HG02798 (cell line): ENCODE measurements around the gene IFNG-AS1.

Experiments
- ATAC-seq: cut with Tn5 transposase; IDR thresholded peaks from one replicate; pipeline ENCODE4 v1.9.1; 2021; ENCODE audit warnings: mild to moderate bottlenecking; ENCODE audit not compliant: unreplicated experiment, poor library complexity

Gene IFNG-AS1

DNA sequence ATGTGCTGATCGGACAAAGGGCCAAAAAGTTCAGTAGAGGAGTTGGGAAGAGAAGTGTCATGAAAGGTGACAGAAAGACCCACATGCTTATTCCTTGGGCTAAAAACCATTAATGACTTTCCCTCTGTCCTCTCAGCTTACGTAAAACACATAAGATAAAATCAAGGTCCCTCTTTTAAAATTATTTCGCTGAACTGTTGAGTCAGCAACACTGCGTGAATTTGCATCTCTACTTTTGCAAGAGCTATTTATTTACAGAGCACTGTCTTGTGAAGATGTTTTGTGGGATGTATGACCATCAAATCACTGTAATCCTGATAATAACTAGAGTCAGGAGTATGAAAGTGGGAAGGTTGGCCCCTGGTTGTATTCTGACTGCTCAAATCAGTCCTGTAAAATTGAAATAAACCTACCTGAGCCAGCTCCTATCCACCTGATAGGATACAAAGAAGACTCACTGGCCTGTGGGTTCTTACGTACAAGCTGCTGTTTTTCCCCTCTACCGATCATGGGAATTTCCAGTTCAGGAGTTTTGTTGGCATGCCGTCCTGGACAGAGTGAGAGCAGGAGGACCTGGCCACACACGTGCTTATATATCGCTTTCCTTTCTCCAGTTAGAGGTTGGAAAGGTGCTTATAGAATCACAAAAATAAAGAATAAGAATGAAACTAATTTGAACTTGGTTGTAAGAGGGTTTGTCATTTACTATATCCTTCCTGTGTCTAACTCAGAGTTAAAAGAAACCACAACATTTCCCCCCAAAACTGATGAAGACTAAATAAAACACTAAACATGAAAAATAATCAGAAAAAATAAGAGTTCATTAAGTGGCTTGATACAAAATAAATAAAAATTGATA, 42.9 kb downstream of the IFNG-AS1 start:
- ATAC-seq = no peak

DNA sequence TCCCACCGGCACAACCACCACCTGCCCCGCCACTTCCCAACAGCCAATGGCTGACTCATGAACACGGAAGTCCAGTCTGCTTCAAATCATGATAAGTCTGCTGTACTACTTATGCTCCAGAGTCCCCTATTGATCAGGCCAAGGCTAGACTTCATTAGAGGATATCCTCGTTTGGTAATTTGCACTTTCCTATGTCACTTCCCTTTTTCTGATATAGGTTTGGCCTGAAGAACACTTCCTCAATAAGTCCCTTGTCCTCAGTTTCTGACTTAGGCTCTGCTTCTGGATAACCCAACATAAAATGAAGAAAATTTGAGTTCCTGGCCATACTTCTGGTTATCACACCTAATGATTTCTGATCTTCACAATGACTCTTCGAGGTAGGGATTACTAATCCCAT, 45.3 kb downstream of the IFNG-AS1 start:
- ATAC-seq = no peak

DNA sequence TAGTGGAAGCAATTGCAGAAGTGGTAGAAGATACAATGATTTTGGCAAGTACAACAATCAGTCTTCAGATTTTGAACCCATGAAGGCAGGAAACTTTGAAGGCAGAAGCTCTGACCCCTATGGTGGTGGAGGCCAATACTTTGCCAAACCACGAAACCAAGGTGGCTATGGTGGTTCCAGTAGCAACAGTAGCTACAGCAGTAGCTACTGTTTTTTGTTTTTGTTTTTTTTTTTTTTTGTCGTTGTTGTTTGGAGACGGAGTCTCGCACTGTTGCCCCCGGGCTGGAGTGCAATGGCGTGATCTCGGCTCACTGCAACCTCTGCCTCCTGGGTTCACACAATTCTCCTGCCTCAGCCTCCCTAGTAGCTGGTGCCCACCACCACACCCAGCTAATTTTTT, 47.4 kb downstream of the IFNG-AS1 start:
- ATAC-seq = no peak

DNA sequence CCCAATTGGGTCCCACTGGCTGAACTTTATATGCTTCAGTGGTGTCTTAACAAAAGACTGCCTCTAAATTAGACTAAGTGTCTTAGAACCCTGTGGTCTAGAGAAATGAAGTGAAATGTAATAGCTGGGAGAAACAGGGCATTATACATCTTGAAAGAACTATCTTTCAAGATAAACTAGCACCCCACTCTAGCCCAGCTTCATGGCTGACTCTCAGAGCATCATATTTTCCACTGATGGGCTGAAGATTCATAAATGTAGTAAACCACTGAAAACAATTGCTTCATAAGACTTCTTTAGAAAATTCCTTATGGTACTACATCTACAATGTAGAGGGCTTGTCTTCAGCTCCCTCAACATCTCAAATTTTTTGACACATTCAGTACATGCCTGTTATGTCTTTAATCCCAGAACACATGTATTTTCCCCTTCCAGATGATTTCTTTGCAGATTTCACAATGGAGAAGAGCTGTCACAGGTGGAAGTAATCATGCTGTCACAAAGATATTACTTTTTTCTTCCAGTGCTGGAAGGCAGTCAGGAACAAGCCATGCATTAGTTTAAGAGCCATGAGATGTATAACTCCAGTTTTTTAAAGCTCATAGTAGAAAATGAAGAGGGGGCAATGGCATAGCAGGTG, 48.5 kb downstream of the IFNG-AS1 start:
- ATAC-seq = no peak

DNA sequence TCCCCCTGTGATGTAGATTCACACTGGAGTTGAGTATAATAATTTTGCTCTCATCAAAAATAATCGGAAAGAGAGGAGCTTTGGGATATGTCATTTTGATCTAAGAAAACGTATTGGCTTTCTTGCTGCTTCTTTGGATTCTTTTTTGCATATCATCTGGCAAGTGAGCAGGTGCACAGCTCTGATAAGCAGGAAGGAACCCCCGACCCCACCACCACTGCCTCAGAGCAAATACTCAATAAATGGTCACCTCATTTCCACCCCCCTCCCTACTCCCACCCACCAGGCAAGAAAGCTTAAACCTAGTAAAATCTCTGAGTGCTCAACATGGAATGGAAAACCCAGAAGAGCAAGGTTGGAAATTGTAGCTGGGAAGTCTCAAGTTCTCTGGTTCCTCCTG, 49.4 kb downstream of the IFNG-AS1 start:
- no peak for ATAC-seq

DNA sequence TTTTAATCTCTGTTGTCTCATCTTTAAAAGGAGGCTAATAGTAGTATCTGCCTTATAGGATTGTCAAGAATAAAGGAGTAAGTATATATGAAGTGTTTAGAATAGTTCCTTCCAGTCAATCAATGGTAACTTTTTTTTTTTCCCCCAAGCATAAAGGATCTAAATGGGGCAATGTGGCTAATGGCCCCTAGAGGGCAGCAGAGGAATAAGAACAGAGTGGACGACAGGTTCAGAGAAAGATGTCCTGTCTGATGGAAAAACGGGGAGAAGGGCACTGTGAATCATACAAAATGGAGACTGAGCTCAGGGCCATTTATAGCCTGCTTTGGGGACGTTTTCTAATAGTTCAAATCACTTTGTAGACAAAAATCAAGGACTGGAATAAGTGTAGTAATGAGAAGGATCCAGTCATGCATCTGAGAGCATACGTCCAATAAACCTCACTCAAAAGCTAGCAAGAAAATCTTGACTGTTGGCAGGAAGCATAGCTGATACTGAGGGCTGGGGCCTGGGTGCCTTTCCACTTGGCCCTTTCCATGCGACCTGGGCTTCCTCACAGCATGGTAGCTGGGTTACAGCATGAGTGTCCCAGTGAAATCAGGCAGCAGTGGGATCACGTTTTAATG, 51.3 kb downstream of the IFNG-AS1 start:
- peak; percentile 52 for ATAC-seq

DNA sequence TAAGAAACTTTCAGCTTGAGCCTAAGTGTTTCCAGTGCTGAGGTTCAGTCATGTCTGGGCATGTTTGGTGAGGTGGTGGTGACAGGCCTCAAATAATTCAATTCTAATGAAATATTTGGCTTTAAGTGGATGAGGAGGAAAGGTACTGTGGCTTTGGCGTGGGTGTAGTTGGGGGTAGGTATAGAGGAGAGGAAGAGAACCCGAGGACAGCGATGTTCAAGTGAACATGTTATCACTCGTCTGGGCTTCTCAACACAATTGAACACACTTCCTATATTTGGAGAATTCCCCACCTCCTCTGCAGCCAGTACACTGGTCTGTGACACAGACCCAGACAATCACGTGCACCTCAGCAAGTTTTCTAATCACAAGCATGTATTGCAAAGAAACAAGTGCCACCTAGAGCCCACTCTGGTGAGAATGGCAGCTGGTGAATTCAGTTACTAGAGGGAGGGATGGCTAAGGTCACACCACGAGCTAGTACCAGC, 53.0 kb downstream of the IFNG-AS1 start:
- ATAC-seq = peak; percentile 83

DNA sequence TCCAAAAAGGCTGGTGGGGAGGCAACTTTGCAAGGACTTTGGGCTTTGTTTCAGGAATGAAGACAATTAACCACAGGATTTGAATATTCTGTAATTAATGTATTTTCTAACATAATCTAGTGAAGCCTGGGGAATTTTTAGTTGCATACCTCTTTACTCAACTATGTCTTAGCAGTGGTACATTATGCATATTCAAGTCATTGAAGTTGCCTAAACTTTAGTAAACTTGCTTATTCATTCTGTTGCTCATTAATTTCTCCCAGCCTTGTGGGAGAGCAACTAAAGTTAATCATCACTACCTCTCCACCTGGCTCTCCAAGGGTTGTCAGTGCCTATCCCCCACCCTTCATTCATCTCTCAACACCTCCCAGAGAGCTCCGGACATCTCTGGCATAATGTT, 54.2 kb downstream of the IFNG-AS1 start:
- ATAC-seq = no peak

DNA sequence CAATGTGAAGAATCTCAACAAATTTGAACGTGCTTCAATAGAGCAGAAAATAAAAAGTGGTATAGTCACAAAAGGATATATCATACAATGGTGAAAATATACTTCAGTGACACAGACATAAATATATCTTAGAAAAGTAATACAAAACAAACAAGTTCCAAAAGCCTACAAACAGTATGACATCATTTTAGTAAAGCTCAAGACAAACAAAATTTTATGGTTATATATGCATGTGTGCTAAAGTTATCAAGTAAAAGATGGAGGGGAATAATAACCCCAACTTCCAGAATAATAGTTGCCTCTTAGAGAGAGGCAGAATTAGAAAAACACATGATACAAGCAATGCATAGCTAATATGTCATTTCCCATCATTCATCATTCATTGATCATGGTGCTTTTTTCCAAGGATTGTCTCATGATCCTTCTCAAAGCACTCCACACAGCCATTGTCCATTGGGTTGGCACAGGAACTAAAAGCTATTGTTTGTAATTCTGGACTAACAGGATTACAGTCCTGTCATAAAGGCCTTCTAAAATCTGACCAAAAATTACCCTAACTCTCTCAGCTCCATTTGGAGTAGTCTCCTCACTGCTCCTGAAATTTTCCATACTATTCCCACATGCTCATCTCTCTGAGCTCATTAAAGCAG, 59.5 kb downstream of the IFNG-AS1 start:
- ATAC-seq = no peak

DNA sequence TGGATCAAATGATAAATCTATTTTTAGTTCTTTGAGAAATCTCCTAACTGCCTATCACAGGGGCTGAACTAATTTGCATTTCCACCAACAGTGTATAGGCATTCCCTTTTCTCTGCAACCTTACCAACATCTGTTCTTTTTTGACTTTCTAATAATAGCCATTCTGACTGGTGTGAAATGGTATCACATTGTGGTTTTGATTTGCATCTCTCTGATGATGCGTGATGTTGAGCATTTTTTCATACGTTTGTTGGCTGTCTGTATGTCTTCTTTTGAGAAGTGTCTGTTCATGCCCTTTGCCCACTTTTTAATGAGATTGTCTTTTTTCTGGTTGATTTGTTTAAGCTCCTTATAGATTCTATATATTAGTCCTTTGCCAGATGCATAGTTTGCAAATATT, 67.1 kb downstream of the IFNG-AS1 start:
- ATAC-seq = no peak

DNA sequence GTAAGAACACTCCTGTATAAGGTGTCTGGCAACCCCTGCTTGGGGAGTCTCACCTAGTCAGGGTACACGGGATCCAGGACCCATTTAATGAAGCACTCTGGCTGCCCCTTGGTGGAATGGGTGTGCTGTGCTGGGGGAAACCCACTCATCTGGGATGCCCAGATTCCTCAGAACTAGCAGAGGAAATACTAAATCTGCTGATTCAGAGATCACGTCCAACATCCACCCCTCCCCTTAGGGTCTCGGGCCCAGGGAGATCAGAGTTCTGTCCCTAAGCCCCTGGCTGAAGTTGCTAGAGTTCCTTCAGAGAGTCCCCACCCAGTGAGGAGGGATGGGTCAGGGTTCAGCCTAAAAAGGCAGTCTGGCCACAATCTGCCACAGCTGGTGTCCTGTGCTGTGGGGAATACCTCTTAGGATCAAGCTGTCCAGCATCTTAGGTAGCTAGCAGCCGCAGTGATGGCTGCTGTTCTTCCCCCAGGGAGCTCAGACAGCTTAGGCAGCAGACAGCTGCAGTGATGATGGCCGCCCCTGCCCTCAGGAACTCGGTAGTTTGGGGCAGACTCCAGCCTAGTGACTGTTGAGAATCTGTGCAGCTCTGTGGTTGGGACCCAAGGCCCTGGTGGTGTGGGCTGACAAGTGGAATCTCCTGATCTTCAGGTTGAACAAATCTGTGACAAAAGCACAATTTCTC, 74.8 kb downstream of the IFNG-AS1 start:
- no peak for ATAC-seq

DNA sequence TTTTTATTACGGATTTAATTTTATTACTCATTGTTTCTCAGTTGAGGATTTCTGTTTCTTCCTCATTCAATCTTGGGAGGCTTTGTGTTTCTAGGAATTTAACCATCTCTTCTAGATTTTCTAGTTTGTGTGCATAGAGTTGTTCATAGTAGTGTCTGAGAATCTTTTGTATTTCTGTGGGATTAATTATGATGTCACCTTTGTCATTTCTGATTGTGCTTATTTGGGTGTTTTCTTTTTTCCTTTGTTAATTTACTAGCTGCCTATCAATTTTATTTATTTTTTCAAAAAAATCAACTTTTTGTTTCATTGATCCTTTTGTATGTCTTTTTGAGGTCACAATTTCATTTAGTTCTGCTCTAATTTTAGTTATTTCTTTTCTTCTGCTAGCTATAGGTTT, 75.9 kb downstream of the IFNG-AS1 start:
- no peak for ATAC-seq

DNA sequence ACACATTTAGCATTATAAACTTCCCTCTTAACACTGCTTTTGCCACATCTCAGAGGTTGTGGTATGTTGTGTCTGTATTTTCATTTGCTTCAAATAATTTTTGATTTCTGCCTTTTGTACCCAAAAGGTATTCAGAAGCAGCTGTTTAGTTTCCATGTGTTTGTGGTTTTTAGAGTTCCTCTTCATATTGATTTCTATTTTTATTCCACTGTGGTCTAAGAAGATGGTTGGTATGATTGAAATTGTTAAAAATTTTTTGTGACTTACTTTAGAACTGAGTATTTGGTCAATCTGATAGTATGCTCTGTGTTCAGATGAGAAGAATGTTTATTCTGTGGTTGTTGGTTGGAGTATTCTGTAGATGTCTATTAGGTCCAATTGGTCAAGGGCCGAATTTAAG, 76.4 kb downstream of the IFNG-AS1 start:
- no peak for ATAC-seq

DNA sequence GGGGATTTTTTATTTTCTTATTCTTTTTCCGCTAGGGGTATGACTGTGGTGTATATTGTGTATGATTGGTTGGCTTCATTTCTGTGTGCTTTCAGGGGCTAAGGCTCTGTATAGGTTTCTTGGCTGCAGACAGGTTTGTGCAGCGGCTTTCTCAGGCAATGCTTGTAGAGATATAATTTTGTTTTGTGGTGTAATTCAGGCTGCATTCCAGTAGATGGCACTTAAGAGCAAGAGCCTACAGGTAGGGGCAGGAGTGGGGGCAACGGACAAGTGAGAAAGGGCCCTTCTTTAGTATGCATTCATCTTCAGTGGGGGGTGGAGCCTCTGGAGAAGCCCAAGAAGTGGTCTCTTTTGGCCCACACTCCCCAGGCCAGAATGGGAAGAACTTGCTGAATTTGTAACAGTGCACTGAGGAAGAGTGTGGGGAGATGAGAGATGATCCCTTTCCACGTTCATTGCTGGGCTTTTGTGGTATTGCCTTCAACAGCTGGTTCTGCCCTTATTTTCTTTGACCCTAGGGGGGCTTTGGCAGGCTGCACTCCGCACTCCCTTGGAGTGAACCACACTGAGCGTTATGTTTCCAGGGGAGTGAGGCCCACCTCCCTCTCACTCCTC, 78.6 kb downstream of the IFNG-AS1 start:
- no peak for ATAC-seq

DNA sequence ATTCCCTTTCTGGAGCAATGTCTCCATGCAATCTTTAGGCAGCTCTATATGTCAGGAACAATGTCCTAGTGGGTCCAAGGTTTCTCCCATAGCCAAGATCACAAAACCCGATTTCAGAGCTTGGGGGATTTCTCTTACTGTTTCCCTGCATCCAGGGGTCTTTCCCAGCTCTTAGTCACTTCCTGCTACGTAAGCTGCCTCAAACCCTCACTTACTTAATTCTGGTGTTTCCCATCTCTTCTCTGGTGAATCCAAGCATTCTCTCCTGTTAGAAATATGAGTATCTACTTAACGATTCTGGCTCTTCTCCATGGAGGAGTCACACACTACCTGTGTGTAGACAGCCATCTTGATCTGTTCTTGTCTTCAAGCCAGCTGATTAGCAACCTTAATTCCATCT, 80.0 kb downstream of the IFNG-AS1 start:
- ATAC-seq = no peak
